GM06990 (cell line): Measurements from ENCODE around the gene ABCB6.
A peak's percentile ranks its signal among the peaks of the same experiment; 100 is the strongest.

Source experiments
- DNase-seq: peaks from one replicate; pipeline ENCODE4 v3.0.0-alpha.2; 2011; ENCODE audit not compliant: insufficient read length; ENCODE audit errors: extremely low read depth
- H3K27me3 ChIP-seq: replicated peaks from 2 replicates; pipeline ENCODE4 v1.6.0; 2011; ENCODE audit warnings: low read length; ENCODE audit not compliant: control insufficient read depth, insufficient read depth
- H3K36me3 ChIP-seq: 2 replicates; pipeline ENCODE4 v1.5.1; 2011; ENCODE audit warnings: low read length; ENCODE audit not compliant: control insufficient read depth, insufficient read depth
- H3K4me3 ChIP-seq: replicated peaks from 2 replicates; pipeline ENCODE4 v1.5.1; 2011; ENCODE audit warnings: low read depth, mild to moderate bottlenecking, control low read depth, low read length
- TF ChIP-seq, protein P1 (sequence below): IDR thresholded peaks from 2 replicates; pipeline ENCODE4 v1.5.1; 2011; ENCODE audit warnings: low read length, control low read depth, mild to moderate bottlenecking, inconsistent platforms; ENCODE audit not compliant: insufficient read depth, poor library complexity, severe bottlenecking

The ABCB6 gene

DNA sequence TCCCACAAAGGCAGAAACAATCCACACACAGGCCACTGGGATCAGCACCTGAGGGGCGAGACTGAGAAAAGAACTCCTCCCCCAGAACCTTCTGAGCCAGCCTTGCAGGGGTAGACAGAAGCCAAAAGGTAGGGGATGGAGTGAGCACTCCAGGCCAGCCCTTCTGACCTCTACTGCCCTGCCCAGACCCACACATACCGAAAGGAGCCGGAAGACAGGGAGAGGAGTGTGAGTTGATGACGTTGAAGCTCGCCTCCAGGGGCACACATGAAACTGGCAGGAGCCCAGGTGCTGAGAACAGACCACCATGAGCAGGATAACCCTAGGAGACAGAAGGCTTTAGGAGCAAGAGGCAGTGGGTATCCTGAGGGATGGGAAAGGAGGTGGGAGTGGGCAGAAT is 50.8 kb downstream of the ABCB6 start:
- TF ChIP-seq, protein P1, sequence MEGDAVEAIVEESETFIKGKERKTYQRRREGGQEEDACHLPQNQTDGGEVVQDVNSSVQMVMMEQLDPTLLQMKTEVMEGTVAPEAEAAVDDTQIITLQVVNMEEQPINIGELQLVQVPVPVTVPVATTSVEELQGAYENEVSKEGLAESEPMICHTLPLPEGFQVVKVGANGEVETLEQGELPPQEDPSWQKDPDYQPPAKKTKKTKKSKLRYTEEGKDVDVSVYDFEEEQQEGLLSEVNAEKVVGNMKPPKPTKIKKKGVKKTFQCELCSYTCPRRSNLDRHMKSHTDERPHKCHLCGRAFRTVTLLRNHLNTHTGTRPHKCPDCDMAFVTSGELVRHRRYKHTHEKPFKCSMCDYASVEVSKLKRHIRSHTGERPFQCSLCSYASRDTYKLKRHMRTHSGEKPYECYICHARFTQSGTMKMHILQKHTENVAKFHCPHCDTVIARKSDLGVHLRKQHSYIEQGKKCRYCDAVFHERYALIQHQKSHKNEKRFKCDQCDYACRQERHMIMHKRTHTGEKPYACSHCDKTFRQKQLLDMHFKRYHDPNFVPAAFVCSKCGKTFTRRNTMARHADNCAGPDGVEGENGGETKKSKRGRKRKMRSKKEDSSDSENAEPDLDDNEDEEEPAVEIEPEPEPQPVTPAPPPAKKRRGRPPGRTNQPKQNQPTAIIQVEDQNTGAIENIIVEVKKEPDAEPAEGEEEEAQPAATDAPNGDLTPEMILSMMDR: no peak
- H3K27me3 ChIP-seq: no peaks in the 10 kb centered on the region
- DNase-seq: no peak
- H3K36me3 ChIP-seq: peaks cover 14% of the 10 kb centered on the region
- no peak overlapping the region for H3K4me3 ChIP-seq

DNA sequence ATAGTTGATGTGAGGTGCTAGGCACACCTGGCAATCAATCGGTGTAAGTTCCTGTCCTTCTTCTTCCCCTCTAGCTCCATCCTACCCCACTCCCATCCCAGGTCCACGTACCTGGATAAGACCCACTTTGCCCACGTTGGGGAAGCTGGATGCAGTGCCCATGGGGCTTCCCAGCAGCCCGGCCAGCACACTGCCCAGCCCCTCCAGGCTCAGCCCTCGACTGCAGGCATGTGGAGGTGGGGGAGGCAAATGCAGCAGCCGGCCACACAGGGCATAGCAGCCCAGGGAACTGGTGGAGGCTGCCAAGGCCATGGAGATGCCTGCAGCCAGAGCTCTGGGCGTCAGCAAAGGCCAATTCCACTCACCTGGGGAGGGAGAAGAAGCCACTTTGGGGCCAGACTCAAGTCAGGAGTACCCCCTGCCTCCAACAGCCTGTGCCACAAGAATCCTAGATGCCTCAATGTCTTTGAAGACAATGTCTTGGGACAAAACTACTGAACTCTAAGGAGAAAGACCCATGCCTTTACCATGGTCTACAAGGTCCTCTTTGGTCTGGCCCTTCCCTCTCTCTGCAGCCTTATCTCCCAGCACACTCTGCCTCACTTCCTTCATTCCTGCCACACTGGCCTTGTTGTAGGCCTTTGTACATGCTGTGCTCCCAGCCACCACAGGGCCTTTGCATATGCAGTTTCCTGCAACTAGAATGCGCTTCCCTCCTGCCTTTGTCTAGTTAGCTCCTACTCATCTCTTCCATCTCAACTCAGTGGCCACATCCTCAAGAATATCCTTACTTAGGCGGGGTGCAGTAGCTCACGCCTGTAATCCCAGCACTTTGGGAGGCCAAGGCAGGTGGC is 53.5 kb downstream of the ABCB6 start:
- DNase-seq: no peak
- H3K36me3 ChIP-seq: 0 out of 2 replicates have a peak, but pooled peaks cover 2% of the 10 kb centered on the region
- H3K4me3 ChIP-seq: no peak overlapping the region

DNA sequence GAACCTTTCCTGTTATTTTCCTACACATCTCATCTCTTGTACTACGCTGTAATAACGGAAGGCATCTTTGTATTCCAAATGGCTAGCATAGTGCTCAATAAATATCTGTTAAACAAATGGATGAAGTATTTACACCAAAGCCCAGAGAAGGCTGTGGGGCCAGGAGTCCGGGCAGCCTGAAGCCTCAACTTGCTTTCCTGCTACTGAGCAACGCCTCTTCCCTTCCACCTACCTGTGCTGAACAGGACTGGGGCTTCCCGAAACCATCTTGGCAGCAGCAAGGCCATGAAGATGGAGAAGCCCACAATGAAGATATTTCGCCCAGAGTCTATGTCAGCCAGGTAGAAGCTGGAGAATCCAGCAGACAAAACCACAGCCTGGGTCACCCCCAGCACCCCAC is 55.6 kb downstream of the ABCB6 start:
- Histone ChIP-seq H3K36me3 (peaks cover 2% of the 10 kb centered on the region; the same call in 1 of the 2 replicates), H3K4me3 (no peak overlapping the region), H3K27me3 (no peaks in the 10 kb centered on the region)
- TF ChIP-seq, protein P1: no peak
- no peak for DNase-seq

More for the DNA sequence above, 53.5 kb downstream of the ABCB6 start:
- no peaks in the 10 kb centered on the region for H3K27me3 ChIP-seq
- TF ChIP-seq, protein P1: no peak

DNA sequence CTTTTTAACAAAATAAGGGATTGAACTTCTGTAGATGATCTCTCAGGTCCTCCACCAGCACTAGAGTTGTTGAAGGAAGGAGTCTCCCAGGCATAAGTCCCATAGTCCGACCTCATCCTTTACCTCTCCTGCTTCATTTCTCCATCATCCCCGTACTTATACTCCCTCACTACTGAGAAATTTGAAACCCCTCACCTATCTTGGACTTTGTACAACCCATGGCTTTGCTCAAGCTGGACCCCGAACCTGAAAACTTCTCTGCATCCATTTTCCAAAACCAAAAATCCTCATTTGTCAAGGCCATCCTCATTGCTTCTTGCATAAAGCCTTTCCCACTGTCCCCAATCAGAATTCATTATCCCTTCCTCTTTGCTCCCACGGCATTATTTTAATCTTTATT is 57.7 kb downstream of the ABCB6 start:
- Histone ChIP-seq H3K4me3 (peak overlapping the region; percentile 86), H3K36me3 (no peaks in the 10 kb centered on the region; the same call in 1 of the 2 replicates), H3K27me3 (no peaks in the 10 kb centered on the region)
- TF ChIP-seq, protein P1: no peak
- DNase-seq: no peak

DNA sequence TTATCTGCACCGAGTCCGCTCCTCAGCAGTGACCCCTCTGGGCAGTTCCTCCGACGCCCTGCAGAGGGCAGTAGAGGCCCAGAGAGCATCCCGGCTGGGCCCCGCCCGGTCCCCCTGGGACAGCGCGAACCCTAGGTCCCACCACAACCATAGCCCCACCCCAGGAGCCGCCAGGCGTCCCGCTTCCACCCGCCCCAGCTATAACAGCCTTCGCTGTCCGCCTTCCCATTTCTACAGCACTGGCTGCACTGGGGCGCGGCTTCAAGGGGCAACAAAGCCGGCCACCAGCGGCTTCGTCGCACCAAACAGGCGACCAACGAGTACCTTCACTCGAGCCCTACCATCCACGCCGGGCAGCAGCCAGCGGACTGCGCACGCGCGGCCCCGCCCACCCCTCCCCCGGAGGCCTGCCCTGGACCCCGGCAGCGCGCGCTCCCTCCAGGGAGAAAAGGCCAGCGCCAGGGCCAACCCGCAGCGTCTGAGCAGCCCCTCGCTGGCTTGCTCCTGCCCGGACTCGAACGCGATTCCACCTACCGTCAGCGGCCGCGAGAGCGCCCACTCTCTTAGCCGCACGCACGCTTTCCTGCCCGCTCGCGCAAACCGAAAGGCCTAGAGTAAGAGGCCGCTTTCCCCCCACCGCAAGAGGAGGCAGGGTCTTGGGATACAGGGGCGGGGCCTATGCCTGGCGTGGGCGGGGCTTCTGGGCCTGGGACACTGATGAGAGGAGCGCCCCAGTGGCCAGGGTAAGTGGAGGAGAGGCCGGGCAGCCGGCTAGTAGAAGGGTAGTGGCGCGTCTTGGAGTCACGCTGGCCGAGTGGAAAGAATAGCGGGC is 58.4 kb downstream of the ABCB6 start, which contains the start of gene NHEJ1:
NHEJ1 (minus strand) TSS at position 630 of the 832 bp plus-strand sequence. CDS start 2,453 bp downstream, outside the sequence.
- TF ChIP-seq, protein P1: peak; percentile 99
- DNase-seq: peak; percentile 96
- no peaks in the 10 kb centered on the region for H3K27me3 ChIP-seq
- no peaks in the 10 kb centered on the region; the same call in 1 of the 2 replicates for H3K36me3 ChIP-seq
- H3K4me3 ChIP-seq: peak within 1 kb of the TSS; percentile 86
